Lower lobe of right lung (tissue), 2 donors: Measurements from ENCODE around the gene MYRF. TPM values are rescaled to one million over a fixed set of nuclear protein-coding genes. Genes with fewer than 3 reads are reported as not detected.

ENCODE experiments used
- ATAC-seq, 2 donors: fragments of 200-7000 bp; cut with Tn5 transposase; one replicate each; pipeline ENCODE4 v1.9.1; 2020 to 2022; ENCODE audit warnings: mild to moderate bottlenecking in 2 of 2, moderate library complexity in 2 of 2
- DNase-seq: peaks from one replicate; pipeline ENCODE4 v3.0.0-alpha.2; 2020
- H3K27ac ChIP-seq: fragments of 200-600 bp; one replicate; pipeline ENCODE4 v1.8.0; 2022
- H3K27me3 ChIP-seq: fragments of 200-600 bp; one replicate; pipeline ENCODE4 v1.8.0; 2022; ENCODE audit warnings: low read depth
- H3K36me3 ChIP-seq: fragments of 200-600 bp; one replicate; pipeline ENCODE4 v1.8.0; 2022; ENCODE audit warnings: mild to moderate bottlenecking
- H3K4me1 ChIP-seq: fragments of 200-600 bp; one replicate; pipeline ENCODE4 v1.8.0; 2022
- H3K4me3 ChIP-seq: fragments of 200-600 bp; one replicate; pipeline ENCODE4 v1.8.0; 2022; ENCODE audit warnings: mild to moderate bottlenecking
- H3K9me3 ChIP-seq: fragments of 200-600 bp; one replicate; pipeline ENCODE4 v1.8.0; 2022
- CTCF ChIP-seq: fragments of 200-600 bp; IDR thresholded peaks from one replicate; pipeline ENCODE4 v1.8.0; 2022; ENCODE audit warnings: antibody characterized with exemption, mild to moderate bottlenecking
- intact Hi-C: fragments of 100-400 bp; cut with DNase I; formaldehyde crosslinking; loops from one replicate; pipeline ENCODE4 v1.11.0; 2022
- total RNA-seq: library from RNA; stranded (reverse); fragmentation: NEBNext Ultra II Directional; extraction: Animal tissue kit (Norgen Biotek cat#: 25700); gene quantifications from one replicate; pipeline ENCODE4 v1.2.1, GENCODE V29; 2021
- donor health status: DM: no; HTN: yes; CAD: no; lungs with severe emphysema.

Gene MYRF
- total RNA-seq, 1 donor from 2014 or later = 37.9 TPM

- Histone ChIP-seq H3K4me3 (no peak overlapping the region), H3K36me3 (peaks cover 22% of the 10 kb centered on the region), H3K27ac (peak overlapping the region; percentile 47), H3K4me1 (peaks cover 17% of the 10 kb centered on the region), H3K9me3 (no peaks in the 10 kb centered on the region), H3K27me3 (no peaks in the 10 kb centered on the region)
- intact Hi-C loops = loop anchor here (10.0 kb wide), 1 partner anchor 48 kb away; the partner anchor contains the start of gene DAGLA
- TF ChIP-seq CTCF = no peak
- DNase-seq (no peak), ATAC-seq (peak in 1 of 2 donors; percentile 1)
These were observed 19.7 kb upstream of the MYRF start for GRCh38 chr11:61732705-61733104.

GRCh38 chr11:61733120-61733978 lies 19.1 kb upstream of the MYRF start:
- DNase-seq = peak; percentile 92
- Histone ChIP-seq H3K4me3 (no peak overlapping the region), H3K9me3 (no peaks in the 10 kb centered on the region), H3K36me3 (peaks cover 26% of the 10 kb centered on the region), H3K27me3 (no peaks in the 10 kb centered on the region), H3K27ac (peak overlapping the region; percentile 47), H3K4me1 (peaks cover 15% of the 10 kb centered on the region)
- ATAC-seq = peak; percentile 84 to 88
- peak; percentile 100 for TF ChIP-seq CTCF
- intact Hi-C loops = loop anchor here (10.0 kb wide), 1 partner anchor 49 kb away; the partner anchor contains the start of gene DAGLA

- no peaks in the 10 kb centered on the region for H3K27me3 ChIP-seq
- peaks cover 26% of the 10 kb centered on the region for H3K36me3 ChIP-seq
- H3K4me1 ChIP-seq = peaks cover 15% of the 10 kb centered on the region
- no peak overlapping the region for H3K4me3 ChIP-seq
- no peaks in the 10 kb centered on the region for H3K9me3 ChIP-seq
- H3K27ac ChIP-seq = no peak overlapping the region
- no peak for TF ChIP-seq CTCF
- intact Hi-C loops = loop anchor here (10.0 kb wide), 1 partner anchor 50 kb away; the partner anchor contains the start of gene DAGLA
- DNase-seq (no peak), ATAC-seq (no peak)
These were observed 17.7 kb upstream of the MYRF start for GRCh38 chr11:61734767-61735166.

GRCh38 chr11:61735391-61735790 lies 17.0 kb upstream of the MYRF start:
- Histone ChIP-seq H3K27ac (no peak overlapping the region), H3K27me3 (no peaks in the 10 kb centered on the region), H3K9me3 (no peaks in the 10 kb centered on the region), H3K36me3 (peaks cover 26% of the 10 kb centered on the region), H3K4me1 (peaks cover 15% of the 10 kb centered on the region), H3K4me3 (no peak overlapping the region)
- no peak for TF ChIP-seq CTCF
- ATAC-seq = no peak
- intact Hi-C loops = loop anchor here (10.0 kb wide), 1 partner anchor 51 kb away; the partner anchor contains the start of gene DAGLA
- no peak for DNase-seq

GRCh38 chr11:61736310-61736709 lies 16.1 kb upstream of the MYRF start:
- TF ChIP-seq CTCF = no peak

More at GRCh38 chr11:61736310-61736709, 16.1 kb upstream of the MYRF start:
- H3K4me3 ChIP-seq = no peak overlapping the region
- no peaks in the 10 kb centered on the region for H3K9me3 ChIP-seq
- H3K27me3 ChIP-seq = no peaks in the 10 kb centered on the region
- intact Hi-C loops = loop anchor here (10.0 kb wide), 1 partner anchor 52 kb away; the partner anchor contains the start of gene DAGLA
- peaks cover 15% of the 10 kb centered on the region for H3K4me1 ChIP-seq
- no peak overlapping the region for H3K27ac ChIP-seq
- DNase-seq (no peak), ATAC-seq (no peak)
- peaks cover 26% of the 10 kb centered on the region for H3K36me3 ChIP-seq
